SU-DHL-6 (cell line): ENCODE results near the gene CXCL6.

Source experiments
- EZH2phosphoT487 ChIP-seq: fragments of 200-600 bp; sonication (generic), shearing (Covaris generic); conservative IDR thresholded peaks from 2 replicates; pipeline ENCODE4 v1.6.1; 2018; ENCODE audit warnings: mild to moderate bottlenecking, antibody characterized with exemption, low read length, moderate library complexity, mixed read lengths
- TF ChIP-seq, protein P1 (sequence below): fragments of 200-600 bp; sonication (generic); IDR thresholded peaks from one replicate; pipeline ENCODE4 v1.5.1; 2017; ENCODE audit warnings: antibody characterized with exemption, mild to moderate bottlenecking, low read length, moderate library complexity; ENCODE audit not compliant: insufficient read depth, poor library complexity, severe bottlenecking

- TF ChIP-seq, protein P1, sequence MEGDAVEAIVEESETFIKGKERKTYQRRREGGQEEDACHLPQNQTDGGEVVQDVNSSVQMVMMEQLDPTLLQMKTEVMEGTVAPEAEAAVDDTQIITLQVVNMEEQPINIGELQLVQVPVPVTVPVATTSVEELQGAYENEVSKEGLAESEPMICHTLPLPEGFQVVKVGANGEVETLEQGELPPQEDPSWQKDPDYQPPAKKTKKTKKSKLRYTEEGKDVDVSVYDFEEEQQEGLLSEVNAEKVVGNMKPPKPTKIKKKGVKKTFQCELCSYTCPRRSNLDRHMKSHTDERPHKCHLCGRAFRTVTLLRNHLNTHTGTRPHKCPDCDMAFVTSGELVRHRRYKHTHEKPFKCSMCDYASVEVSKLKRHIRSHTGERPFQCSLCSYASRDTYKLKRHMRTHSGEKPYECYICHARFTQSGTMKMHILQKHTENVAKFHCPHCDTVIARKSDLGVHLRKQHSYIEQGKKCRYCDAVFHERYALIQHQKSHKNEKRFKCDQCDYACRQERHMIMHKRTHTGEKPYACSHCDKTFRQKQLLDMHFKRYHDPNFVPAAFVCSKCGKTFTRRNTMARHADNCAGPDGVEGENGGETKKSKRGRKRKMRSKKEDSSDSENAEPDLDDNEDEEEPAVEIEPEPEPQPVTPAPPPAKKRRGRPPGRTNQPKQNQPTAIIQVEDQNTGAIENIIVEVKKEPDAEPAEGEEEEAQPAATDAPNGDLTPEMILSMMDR = no peak
- no peak for TF ChIP-seq EZH2phosphoT487
Measured at GRCh38 chr4:73847526-73848182, 11.2 kb downstream of the CXCL6 start.
